GM23338 (cell line): ENCODE data around the gene INSRR. TPM values are rescaled to one million over a fixed set of nuclear protein-coding genes. Genes with fewer than 3 reads are reported as not detected.

Source experiments
- ATAC-seq: fragments of 200-7000 bp; cut with Tn5 transposase; 3 replicates; pipeline ENCODE4 v1.9.1; 2020
- DNase-seq: peaks from one replicate; pipeline ENCODE4 v3.0.0-alpha.2; 2015; ENCODE audit warnings: low spot score
- H2AFZ ChIP-seq: fragments of 200-600 bp; sonication (generic); 2 replicates; pipeline ENCODE4 v1.8.0; 2016; ENCODE audit warnings: antibody characterized with exemption, mild to moderate bottlenecking, moderate library complexity
- H3F3A ChIP-seq: fragments of 200-600 bp; sonication (generic); replicated peaks from 2 replicates; pipeline ENCODE4 v1.8.0; 2017; ENCODE audit warnings: antibody characterized with exemption, mixed run types, low read depth
- H3K27ac ChIP-seq: fragments of 200-600 bp; sonication (generic); 2 replicates; pipeline ENCODE4 v1.6.1; 2016; ENCODE audit warnings: low read depth
- H3K27me3 ChIP-seq: fragments of 200-600 bp; sonication (generic); 2 replicates; pipeline ENCODE4 v1.8.0; 2016; ENCODE audit warnings: mild to moderate bottlenecking, mixed run types, moderate library complexity; ENCODE audit not compliant: insufficient read depth
- H3K36me3 ChIP-seq: fragments of 200-600 bp; sonication (generic); 2 replicates; pipeline ENCODE4 v1.8.0; 2016; ENCODE audit warnings: mild to moderate bottlenecking; ENCODE audit not compliant: insufficient read depth
- H3K4me1 ChIP-seq: fragments of 200-600 bp; sonication (generic); 2 replicates; pipeline ENCODE4 v1.8.0; 2016; ENCODE audit warnings: mild to moderate bottlenecking, moderate library complexity; ENCODE audit not compliant: insufficient read depth
- H3K4me2 ChIP-seq: fragments of 200-600 bp; sonication (generic); 2 replicates; pipeline ENCODE4 v1.7.1; 2017; ENCODE audit warnings: mixed run types
- H3K4me3 ChIP-seq: fragments of 200-600 bp; sonication (generic); 2 replicates; pipeline ENCODE4 v1.6.1; 2016; ENCODE audit warnings: mixed run types
- H3K79me2 ChIP-seq: fragments of 200-600 bp; sonication (generic); replicated peaks from 2 replicates; pipeline ENCODE4 v1.8.0; 2017; ENCODE audit warnings: mild to moderate bottlenecking; ENCODE audit not compliant: insufficient read depth
- H3K9me2 ChIP-seq: fragments of 200-600 bp; sonication (generic); 2 replicates; pipeline ENCODE4 v1.8.0; 2017; ENCODE audit not compliant: insufficient read depth
- H4K20me1 ChIP-seq: fragments of 200-600 bp; sonication (generic); replicated peaks from 2 replicates; pipeline ENCODE4 v1.8.0; 2017; ENCODE audit warnings: mild to moderate bottlenecking; ENCODE audit not compliant: insufficient read depth
- H3K27ac Mint-ChIP-seq: 2 replicates; pipeline ENCODE4 v1.8.0; 2020; ENCODE audit warnings: inconsistent platforms, mild to moderate bottlenecking, moderate library complexity, mixed read lengths
- H3K27me3 Mint-ChIP-seq: 3 replicates; pipeline ENCODE4 v1.8.0; 2022; ENCODE audit warnings: low read depth, mild to moderate bottlenecking, moderate library complexity, mixed read lengths, inconsistent platforms; ENCODE audit not compliant: insufficient read depth, poor library complexity
- H3K36me3 Mint-ChIP-seq: 3 replicates; pipeline ENCODE4 v1.8.0; 2021; ENCODE audit warnings: low read depth, mild to moderate bottlenecking, inconsistent platforms, moderate library complexity, mixed read lengths
- H3K4me1 Mint-ChIP-seq: 3 replicates; pipeline ENCODE4 v1.8.0; 2020; ENCODE audit warnings: mild to moderate bottlenecking, inconsistent platforms, mixed read lengths
- H3K4me3 Mint-ChIP-seq: 3 replicates; pipeline ENCODE4 v1.8.0; 2021; ENCODE audit warnings: moderate library complexity, mild to moderate bottlenecking, inconsistent platforms, mixed read lengths
- H3K9me3 Mint-ChIP-seq: 3 replicates; pipeline ENCODE4 v1.8.0; 2020; ENCODE audit warnings: moderate library complexity, mild to moderate bottlenecking, inconsistent platforms, mixed read lengths
- CREB1 ChIP-seq: fragments of 250-450 bp; sonication (Bioruptor Pico); IDR thresholded peaks from 2 replicates; pipeline ENCODE4 v1.5.0; 2020; ENCODE audit warnings: low read depth, mild to moderate bottlenecking, moderate library complexity
- CTCF ChIP-seq, 2 experiments: fragments of 200-600 bp in 1 of 2; sonication (generic) in 1 of 2; conservative IDR thresholded peaks; 2 replicates each; pipeline versions ENCODE4 v1.5.1 to v1.6.1; 2016 to 2017; ENCODE audit warnings: antibody characterized with exemption in 2 of 2, low read depth in 2 of 2, mild to moderate bottlenecking in 2 of 2, moderate library complexity in 1 of 2
- EZH2 ChIP-seq: fragments of 200-600 bp; sonication (generic); IDR thresholded peaks from one replicate; pipeline ENCODE4 v1.8.0; 2017; ENCODE audit warnings: antibody characterized with exemption, mild to moderate bottlenecking, low read depth; ENCODE audit not compliant: unreplicated experiment
- EZH2phosphoT487 ChIP-seq: fragments of 200-600 bp; sonication (generic); IDR thresholded peaks from one replicate; pipeline ENCODE4 v1.8.1; 2018; ENCODE audit warnings: antibody characterized with exemption; ENCODE audit not compliant: unreplicated experiment
- JUNB ChIP-seq: IDR thresholded peaks from one replicate; pipeline ENCODE4 v1.6.1; 2016; ENCODE audit warnings: antibody characterized with exemption; ENCODE audit not compliant: unreplicated experiment
- NANOG ChIP-seq: IDR thresholded peaks from 2 replicates; pipeline ENCODE4 v1.6.1; 2016; ENCODE audit warnings: antibody characterized with exemption, borderline replicate concordance
- POLR2AphosphoS5 ChIP-seq: IDR thresholded peaks from 2 replicates; pipeline ENCODE4 v1.6.1; 2016; ENCODE audit warnings: antibody characterized with exemption, low read depth
- STAT1 ChIP-seq: IDR thresholded peaks from one replicate; pipeline ENCODE4 v1.6.1; 2016; ENCODE audit warnings: antibody characterized with exemption; ENCODE audit not compliant: unreplicated experiment
- ZNF114 ChIP-seq: fragments of 250-450 bp; sonication (Bioruptor Pico); IDR thresholded peaks from 2 replicates; pipeline ENCODE4 v1.5.0; 2020; ENCODE audit warnings: mild to moderate bottlenecking, moderate library complexity
- ZNF331 ChIP-seq: fragments of 250-450 bp; sonication (Bioruptor Pico); IDR thresholded peaks from 2 replicates; pipeline ENCODE4 v1.5.0; 2020; ENCODE audit warnings: low read depth, mild to moderate bottlenecking, moderate library complexity
- ZNF462 ChIP-seq: fragments of 250-450 bp; sonication (Bioruptor Pico); IDR thresholded peaks from 2 replicates; pipeline ENCODE4 v1.5.0; 2020; ENCODE audit warnings: mild to moderate bottlenecking, moderate library complexity
- polyA plus RNA-seq: library from polyadenylated mRNA; unstranded; fragments of >200 nt; fragmentation: Nextera tagmentation; extraction: Ambion mirVana; gene quantifications from 2 replicates; pipeline ENCODE4 v1.2.1, GENCODE V29; 2016
- total RNA-seq: library from RNA; depleted of rRNA; stranded (reverse); fragments of >200 nt; shearing (Covaris generic); gene quantifications from 2 replicates; pipeline ENCODE4 v1.2.3, GENCODE V29; 2014
- TF ChIP-seq, protein P1 (sequence below): IDR thresholded peaks from one replicate; pipeline ENCODE4 v1.6.1; 2018; ENCODE audit warnings: antibody characterized with exemption; ENCODE audit not compliant: unreplicated experiment
- TF ChIP-seq, protein P2 (sequence below): IDR thresholded peaks from 2 replicates; pipeline ENCODE4 v1.6.1; 2016; ENCODE audit warnings: antibody characterized with exemption

The INSRR gene
- total and polyA plus RNA-seq, 2 experiments from 2014 or later: not detected

- Mint-ChIP-seq H3K9me3 (no peaks in the 10 kb centered on the region), H3K4me3 (no peak within 1 kb of the TSS), H3K27ac (no peak within 1 kb of the TSS), H3K36me3 (no peaks in the 10 kb centered on the region; the same call in 2 of the 3 replicates), H3K4me1 (peaks cover 17% of the 10 kb centered on the region), H3K27me3 (peaks cover 46% of the 10 kb centered on the region)
- TF ChIP-seq CREB1 (CRISPR knock-in tag): no peak
- TF ChIP-seq EZH2: no peak
- TF ChIP-seq JUNB: no peak
- TF ChIP-seq NANOG: no peak
- TF ChIP-seq STAT1: no peak
- TF ChIP-seq, protein P1, sequence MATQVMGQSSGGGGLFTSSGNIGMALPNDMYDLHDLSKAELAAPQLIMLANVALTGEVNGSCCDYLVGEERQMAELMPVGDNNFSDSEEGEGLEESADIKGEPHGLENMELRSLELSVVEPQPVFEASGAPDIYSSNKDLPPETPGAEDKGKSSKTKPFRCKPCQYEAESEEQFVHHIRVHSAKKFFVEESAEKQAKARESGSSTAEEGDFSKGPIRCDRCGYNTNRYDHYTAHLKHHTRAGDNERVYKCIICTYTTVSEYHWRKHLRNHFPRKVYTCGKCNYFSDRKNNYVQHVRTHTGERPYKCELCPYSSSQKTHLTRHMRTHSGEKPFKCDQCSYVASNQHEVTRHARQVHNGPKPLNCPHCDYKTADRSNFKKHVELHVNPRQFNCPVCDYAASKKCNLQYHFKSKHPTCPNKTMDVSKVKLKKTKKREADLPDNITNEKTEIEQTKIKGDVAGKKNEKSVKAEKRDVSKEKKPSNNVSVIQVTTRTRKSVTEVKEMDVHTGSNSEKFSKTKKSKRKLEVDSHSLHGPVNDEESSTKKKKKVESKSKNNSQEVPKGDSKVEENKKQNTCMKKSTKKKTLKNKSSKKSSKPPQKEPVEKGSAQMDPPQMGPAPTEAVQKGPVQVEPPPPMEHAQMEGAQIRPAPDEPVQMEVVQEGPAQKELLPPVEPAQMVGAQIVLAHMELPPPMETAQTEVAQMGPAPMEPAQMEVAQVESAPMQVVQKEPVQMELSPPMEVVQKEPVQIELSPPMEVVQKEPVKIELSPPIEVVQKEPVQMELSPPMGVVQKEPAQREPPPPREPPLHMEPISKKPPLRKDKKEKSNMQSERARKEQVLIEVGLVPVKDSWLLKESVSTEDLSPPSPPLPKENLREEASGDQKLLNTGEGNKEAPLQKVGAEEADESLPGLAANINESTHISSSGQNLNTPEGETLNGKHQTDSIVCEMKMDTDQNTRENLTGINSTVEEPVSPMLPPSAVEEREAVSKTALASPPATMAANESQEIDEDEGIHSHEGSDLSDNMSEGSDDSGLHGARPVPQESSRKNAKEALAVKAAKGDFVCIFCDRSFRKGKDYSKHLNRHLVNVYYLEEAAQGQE: no peak
- TF ChIP-seq POLR2AphosphoS5: no peak
- no peak for TF ChIP-seq ZNF462 (CRISPR knock-in tag)
- no peak for TF ChIP-seq CTCF (conservative IDR thresholded peaks at IDR 0.05; ENCODE audit: low read depth in 2 of 2)
- no peak for TF ChIP-seq ZNF114 (CRISPR knock-in tag)
- TF ChIP-seq, protein P2, sequence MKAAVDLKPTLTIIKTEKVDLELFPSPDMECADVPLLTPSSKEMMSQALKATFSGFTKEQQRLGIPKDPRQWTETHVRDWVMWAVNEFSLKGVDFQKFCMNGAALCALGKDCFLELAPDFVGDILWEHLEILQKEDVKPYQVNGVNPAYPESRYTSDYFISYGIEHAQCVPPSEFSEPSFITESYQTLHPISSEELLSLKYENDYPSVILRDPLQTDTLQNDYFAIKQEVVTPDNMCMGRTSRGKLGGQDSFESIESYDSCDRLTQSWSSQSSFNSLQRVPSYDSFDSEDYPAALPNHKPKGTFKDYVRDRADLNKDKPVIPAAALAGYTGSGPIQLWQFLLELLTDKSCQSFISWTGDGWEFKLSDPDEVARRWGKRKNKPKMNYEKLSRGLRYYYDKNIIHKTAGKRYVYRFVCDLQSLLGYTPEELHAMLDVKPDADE: no peak
- no peak for TF ChIP-seq EZH2phosphoT487
- TF ChIP-seq ZNF331: no peak
- H2AFZ ChIP-seq: no peak within 1 kb of the TSS
- no peaks in the 10 kb centered on the region for H3K9me2 ChIP-seq
- ATAC-seq (no peak), DNase-seq (no peak)
- H3K27ac ChIP-seq: no peak within 1 kb of the TSS
- 0 out of 2 replicates have a peak, but pooled peaks cover 14% of the 10 kb centered on the region for H3F3A ChIP-seq
- no peak within 1 kb of the TSS for H3K4me3 ChIP-seq
- peaks cover 47% of the 10 kb centered on the region for H3K27me3 ChIP-seq
- H3K4me2 ChIP-seq: no peak within 1 kb of the TSS
- peaks cover 15% of the 10 kb centered on the region for H3K4me1 ChIP-seq
- H4K20me1 ChIP-seq: no peaks in the 10 kb centered on the region; the same call in 1 of the 2 replicates
- H3K36me3 ChIP-seq: no peaks in the 10 kb centered on the region
- H3K79me2 ChIP-seq: no peaks in the 10 kb centered on the region
Measured at GRCh38 chr1:156816561-156817328, 42.2 kb downstream of the INSRR start, which contains the start of gene SH2D2A. TSS of gene SH2D2A (minus strand) at chr1:156816848. CDS start at chr1:156816708, 140 bp downstream.
